OCI-LY1 (cell line): ENCODE measurements around the gene BAHD1.

Source experiments
- EZH2 ChIP-seq: fragments of 200-600 bp; sonication (generic), shearing (Covaris generic); IDR thresholded peaks from 2 replicates; pipeline ENCODE4 v1.8.0; 2017; ENCODE audit warnings: borderline replicate concordance, mixed run types, mild to moderate bottlenecking, antibody characterized with exemption, low read length, moderate library complexity, mixed read lengths
- TF ChIP-seq, protein P1 (sequence below): fragments of 200-600 bp; sonication (generic), shearing (Covaris generic); IDR thresholded peaks from 2 replicates; pipeline ENCODE4 v1.5.1; 2017; ENCODE audit warnings: mild to moderate bottlenecking, antibody characterized with exemption, low read length, moderate library complexity, mixed read lengths

DNA sequence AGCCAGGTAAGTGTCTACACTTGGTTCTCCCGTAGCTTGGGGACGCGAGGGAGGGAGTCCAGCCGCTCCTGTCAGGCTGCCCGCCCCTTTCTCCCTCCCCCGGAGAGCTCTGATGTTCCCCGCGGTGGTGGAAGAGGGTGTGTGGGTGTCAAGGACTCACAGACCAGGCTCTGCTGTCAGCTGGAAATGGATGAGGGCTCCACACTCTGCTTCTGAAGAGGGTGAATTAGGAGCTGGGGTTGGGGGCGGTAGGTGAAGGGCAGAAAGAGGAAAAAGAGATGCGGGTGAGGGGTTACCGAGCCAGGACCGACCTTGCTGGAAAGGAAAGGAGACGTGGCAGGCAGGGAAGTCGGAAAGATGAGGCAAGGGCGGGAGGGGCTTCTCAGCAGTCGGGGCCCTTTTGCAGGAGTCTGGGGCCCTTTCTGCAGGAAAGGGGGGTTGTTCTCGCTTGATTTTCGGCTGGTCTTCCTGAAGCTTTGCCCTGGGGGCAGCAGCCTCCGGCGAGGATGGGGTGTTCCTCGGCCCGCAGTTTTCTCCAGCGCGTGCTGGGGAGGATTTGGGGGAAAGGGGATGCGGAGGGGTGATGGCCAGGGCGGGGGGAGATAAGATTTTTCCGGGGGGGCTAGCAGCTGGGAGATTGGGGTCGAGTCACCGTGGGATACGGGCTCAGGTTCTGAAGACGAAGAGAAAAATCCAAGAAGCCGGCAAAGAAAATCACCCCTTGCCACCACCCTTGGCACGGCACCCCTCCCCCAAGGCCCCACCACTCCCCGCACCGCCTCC, 602 bp upstream of the BAHD1 start:
- no peak for TF ChIP-seq EZH2
- TF ChIP-seq, protein P1, sequence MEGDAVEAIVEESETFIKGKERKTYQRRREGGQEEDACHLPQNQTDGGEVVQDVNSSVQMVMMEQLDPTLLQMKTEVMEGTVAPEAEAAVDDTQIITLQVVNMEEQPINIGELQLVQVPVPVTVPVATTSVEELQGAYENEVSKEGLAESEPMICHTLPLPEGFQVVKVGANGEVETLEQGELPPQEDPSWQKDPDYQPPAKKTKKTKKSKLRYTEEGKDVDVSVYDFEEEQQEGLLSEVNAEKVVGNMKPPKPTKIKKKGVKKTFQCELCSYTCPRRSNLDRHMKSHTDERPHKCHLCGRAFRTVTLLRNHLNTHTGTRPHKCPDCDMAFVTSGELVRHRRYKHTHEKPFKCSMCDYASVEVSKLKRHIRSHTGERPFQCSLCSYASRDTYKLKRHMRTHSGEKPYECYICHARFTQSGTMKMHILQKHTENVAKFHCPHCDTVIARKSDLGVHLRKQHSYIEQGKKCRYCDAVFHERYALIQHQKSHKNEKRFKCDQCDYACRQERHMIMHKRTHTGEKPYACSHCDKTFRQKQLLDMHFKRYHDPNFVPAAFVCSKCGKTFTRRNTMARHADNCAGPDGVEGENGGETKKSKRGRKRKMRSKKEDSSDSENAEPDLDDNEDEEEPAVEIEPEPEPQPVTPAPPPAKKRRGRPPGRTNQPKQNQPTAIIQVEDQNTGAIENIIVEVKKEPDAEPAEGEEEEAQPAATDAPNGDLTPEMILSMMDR, result no peak
